Loucy (cell line): Measurements from ENCODE around the gene B4GALNT3.

Experiments
- CTCF ChIP-seq: fragments of 200-600 bp; sonication (generic); conservative IDR thresholded peaks from 2 replicates; pipeline ENCODE4 v1.5.1; 2014; ENCODE audit warnings: mild to moderate bottlenecking, antibody characterized with exemption, low read length
- EZH2phosphoT487 ChIP-seq: fragments of 200-600 bp; IDR thresholded peaks from 2 replicates; pipeline ENCODE4 v1.6.1; 2018; ENCODE audit warnings: antibody characterized with exemption, mild to moderate bottlenecking, moderate library complexity, borderline replicate concordance

GRCh38 chr12:466762-467161 lies 7.0 kb downstream of the B4GALNT3 start:
- TF ChIP-seq CTCF = no peak
- no peak for TF ChIP-seq EZH2phosphoT487
